HG02588 (cell line): ENCODE measurements around the gene BEND5.

Experiments used
- ATAC-seq: cut with Tn5 transposase; IDR thresholded peaks from one replicate; pipeline ENCODE4 v1.9.1; 2021; ENCODE audit warnings: mild to moderate bottlenecking, moderate library complexity; ENCODE audit not compliant: unreplicated experiment

Gene BEND5, protein sequence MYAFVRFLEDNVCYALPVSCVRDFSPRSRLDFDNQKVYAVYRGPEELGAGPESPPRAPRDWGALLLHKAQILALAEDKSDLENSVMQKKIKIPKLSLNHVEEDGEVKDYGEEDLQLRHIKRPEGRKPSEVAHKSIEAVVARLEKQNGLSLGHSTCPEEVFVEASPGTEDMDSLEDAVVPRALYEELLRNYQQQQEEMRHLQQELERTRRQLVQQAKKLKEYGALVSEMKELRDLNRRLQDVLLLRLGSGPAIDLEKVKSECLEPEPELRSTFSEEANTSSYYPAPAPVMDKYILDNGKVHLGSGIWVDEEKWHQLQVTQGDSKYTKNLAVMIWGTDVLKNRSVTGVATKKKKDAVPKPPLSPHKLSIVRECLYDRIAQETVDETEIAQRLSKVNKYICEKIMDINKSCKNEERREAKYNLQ

DNA sequence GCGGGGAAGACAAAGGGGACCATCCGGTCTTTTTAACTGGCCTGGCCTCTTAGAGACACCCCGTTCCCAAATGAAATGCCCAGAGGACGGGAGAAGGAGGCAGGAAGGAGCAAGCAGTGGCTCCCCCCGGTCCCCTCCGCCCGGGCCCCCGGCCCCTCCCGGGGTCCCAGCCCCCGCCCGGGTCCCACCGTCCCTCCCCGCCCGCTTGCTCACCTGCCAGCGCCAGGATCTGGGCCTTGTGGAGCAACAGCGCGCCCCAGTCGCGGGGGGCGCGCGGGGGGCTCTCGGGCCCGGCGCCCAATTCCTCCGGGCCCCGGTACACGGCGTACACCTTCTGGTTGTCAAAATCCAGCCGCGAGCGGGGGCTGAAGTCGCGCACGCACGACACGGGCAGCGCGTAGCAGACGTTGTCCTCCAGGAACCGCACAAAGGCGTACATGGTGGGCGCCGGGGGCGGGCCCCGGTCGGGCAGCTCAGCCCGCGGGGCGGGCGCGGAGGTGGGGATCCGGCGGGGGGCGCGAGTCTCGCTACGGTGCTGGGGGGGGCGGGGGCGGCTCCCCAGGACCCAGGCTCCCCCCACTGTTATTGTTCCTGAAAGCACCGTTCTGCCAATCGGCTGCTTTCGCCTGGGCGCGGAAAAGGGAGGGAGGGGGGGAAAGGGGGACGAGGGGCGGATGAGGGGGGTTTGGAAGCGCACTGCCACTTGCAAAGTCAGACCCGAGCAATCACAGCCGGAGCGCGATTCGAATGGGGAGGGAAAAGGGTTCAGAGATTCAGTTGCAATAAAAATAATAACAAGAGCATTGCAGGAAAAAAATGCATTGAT lies at the start of gene BEND5:
Gene BEND5, minus strand, starts transcription at position 499 of the 826 bp plus-strand sequence. Its CDS starts 60 bp downstream, at position 439.
- no peak for ATAC-seq

DNA sequence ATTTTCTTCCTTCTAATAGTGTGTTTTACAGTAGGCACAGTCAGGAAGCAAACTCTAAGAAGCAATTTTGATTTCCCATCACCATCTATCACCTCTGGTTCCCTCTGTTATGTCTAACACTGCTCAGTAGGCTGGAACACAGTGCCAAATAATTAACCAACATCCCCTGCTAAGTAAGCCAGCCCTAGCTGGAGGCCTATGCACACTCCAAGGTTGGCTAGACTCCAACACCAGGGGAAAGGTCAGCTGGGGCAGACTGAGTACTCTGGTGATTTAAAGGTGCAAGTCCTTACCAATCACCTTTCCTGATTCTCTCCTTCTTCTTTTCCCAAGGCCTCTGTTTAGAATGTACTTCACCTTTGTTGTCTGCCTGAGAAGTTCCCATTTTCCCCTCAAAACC lies 46.5 kb upstream of the BEND5 start:
- ATAC-seq = no peak

DNA sequence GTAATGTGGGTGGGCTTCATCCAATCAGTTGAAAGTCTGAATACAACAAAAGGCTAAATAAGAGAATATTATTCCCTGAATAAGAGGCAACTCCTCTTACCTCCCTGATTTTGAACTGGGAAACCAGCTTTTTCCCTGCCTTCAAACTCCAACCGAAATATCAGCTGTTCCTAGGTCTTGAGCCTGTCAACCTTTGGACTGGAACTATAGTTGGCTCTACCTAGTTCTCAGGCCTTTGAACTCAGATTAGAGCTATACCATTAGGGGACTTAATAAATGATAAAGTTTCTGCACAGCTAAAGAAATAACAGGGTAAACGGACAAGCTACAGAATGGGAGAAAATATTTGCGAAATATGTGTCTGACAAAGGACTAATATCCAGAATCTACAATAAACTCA lies 43.8 kb upstream of the BEND5 start:
- no peak for ATAC-seq

DNA sequence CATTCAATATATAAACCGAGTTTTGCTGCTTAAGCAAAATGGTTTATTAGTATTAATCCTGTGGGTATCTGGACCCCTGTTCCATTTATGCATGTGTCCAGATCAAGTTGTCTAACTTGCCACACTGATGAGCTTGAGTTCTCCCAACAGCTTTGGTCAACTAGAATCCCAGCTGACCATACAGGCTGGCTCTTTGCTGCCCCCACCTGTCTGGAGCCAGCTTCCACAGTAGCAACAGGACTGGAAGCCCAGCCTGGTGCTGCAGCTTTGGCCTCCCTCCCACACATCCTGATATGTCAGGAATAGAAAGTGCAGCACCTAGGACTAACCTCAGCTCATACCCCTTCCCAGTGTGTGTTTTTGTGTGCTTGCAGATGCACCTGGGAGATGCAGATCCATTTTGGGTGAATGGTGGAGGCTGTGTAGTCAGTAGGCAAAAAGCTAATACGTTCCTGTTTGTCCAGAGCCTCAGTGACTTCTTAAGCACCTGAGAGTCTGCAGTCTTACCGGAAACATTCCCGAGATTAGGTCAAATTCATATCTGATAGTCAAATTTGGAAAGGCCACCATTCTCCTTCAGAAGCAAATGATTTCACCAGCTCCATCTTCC lies 40.9 kb upstream of the BEND5 start:
- peak; percentile 66 for ATAC-seq

DNA sequence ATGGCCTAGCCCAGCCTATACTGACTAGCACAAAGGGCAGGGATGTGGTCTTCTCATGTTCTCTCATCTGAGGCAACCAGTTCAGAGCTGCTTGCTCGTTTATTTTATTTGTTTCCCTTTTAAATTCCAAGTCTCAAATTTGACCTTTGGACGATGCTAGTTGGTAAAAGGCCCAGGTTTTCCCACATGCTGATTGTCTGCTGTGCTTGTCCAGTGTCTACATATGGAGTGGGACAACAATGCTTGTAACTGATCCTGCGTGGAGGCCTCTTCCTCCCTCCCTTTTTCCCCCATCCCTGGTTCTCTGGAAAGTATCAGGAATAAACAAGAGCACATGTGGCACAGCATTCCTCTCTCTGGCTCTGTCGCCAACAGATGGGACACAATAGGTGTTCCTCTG lies 34.0 kb upstream of the BEND5 start:
- ATAC-seq = no peak

DNA sequence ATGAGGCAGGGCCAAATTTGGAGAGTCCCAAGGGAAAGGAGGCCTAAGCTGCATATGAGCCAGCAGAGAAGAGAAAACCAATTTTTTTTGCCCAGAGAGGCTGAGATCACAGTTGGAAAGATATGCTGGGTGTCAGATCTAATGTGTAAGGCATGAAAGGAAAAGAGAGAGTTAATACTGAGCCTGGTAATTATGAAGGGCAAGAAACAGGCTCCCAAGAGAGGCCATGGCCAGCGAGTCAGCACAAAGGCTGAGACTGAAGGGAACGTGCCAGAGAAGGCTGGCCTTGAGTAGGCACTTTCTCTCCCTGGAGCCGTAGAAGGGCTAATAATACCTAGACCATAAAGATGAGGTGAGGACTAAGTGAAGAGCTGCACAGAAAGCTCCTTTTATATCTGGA lies 31.8 kb upstream of the BEND5 start:
- ATAC-seq = no peak

DNA sequence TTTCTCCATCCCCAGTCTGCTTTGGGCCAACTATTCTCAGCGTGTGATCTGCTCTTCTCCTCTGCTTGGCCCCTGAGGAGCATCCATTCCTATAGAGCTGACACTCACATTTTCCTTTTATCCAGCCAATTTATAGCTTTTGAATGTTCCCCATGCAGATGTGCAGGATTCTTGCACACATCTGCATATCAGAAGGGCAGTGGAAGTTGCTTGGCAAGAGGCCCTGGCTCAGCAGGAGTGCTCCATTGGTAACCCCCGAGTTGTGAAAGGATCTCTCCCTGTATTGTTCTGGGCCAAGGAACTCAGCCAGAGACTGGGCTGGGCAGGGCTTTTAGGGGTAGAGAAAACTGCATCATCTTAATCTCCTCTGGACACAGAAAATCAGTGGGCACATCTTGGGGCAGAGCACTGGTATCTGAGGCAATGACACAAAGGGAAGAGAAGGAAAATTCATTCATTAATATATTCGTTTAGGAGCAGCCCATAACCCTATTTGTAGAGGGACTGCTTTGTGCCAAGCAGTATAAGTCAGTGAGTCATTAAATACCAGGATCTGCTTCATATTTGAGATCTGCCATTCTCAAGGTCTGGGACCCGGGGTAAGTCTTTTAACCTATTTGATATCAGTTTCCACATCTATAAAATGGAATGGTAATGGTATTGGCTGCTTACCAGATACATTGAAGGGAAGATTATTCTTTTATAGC lies 31.0 kb upstream of the BEND5 start:
- no peak for ATAC-seq

DNA sequence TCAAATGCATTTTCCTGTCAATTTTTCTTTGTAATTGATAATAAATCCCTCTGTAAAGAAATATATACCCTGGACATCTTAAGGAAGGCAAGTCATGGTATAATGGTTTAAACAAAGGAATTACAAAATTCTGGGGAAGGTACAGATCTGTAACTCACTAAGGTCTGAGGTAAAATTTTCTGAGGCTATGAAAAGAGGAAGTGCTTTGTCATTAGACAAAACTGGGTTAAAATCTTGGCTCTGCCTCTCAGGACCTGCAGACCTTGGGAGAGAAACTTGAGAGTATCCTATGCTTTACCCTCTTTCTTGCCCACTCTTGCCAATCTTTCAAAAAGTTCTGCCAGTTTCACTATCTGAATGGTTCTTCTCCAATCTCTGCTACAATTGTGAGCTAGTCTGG lies 26.8 kb upstream of the BEND5 start:
- no peak for ATAC-seq

DNA sequence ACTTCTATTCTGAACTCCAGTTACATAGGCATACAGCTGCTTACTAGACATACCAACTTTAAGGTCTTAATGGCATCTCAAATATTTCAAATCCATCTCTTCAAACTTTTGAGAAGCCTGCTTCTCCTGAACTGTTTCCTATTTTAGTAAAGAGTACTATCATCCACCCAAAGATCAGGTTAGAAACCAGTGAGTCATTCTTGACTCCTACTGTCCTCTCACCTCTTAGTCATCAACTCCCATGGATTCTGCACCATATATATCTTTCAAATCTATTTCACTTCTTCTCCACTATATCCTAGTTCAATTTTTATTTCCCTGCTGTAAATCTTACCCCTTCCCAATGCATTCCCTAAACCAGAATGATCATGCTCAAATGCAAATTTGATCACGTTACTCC lies 18.1 kb upstream of the BEND5 start:
- no peak for ATAC-seq

DNA sequence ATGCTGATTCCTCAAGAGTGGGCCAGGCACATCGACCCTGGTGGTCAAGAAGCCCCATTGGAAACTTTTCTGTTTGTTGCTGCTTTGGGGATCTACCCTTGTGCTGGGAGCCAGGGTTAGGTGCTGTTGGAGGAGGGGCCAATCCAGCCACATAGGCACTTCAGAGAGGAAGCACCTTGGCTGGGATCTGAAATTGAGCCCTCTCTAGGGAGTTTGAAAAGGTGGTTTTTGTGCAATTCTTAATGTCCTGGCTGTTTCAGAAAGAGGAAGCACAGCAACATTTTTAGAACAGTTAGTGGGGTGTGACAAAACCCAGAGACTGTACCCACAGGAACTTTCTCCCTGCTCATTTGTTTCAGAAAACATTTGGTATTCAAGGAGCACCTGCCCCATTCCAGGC lies 17.2 kb upstream of the BEND5 start:
- peak; percentile 81 for ATAC-seq

DNA sequence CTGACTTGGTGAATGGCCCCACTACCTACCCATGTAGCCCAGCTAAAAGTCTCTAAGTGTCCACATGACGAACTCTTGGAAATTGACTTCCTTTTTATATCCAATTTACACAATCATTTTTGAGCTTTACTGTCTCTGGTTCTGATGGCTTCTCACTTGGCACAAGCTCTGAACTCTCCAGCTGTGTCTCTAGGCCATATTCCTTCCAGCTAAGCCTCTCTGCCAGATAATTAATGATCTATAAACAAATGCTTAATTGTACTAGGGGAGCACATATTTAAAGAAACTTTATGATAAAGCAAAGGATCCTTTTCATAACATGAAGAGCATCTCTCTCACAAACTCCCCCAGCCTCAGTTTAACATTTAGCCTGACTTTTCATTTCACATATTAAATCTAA lies 16.3 kb upstream of the BEND5 start:
- ATAC-seq = no peak

DNA sequence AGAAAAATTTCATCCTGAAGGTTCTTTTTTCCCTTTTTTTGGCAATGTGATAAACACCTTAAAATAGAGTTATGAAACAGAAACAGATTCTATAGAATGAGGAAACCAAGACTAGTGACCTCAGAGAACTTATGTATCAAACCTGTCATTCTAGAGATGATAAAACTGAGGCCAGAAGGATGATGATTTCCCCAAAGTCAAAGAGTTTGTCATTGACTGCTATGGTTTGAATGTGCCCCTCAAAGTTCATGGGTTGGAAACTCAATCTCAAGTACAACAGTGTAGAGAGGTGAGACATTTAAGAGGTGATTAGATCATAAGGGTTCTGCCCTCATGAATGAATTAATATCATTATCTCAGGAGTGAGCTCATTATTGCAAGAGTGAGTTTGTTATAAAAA lies 13.7 kb upstream of the BEND5 start:
- no peak for ATAC-seq

DNA sequence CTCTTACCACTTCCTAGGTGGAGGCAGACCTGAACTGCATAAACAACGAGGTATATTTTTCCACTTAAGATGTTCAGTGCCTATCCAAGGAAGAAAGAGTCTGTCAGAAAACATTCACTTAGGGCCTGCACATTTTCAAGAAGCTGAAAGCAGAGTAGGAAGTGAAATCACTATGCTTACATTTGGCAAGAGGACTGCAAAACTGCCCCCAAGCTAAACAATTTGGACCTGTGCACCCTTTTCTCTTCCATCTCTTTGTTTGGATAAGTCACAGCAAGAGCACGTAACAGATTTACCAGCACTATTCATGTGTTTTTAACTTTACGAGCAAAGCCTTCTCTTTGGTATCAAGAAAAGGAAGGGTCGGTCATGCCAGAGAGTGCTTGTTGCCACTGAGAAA lies 13.2 kb upstream of the BEND5 start:
- ATAC-seq = no peak

DNA sequence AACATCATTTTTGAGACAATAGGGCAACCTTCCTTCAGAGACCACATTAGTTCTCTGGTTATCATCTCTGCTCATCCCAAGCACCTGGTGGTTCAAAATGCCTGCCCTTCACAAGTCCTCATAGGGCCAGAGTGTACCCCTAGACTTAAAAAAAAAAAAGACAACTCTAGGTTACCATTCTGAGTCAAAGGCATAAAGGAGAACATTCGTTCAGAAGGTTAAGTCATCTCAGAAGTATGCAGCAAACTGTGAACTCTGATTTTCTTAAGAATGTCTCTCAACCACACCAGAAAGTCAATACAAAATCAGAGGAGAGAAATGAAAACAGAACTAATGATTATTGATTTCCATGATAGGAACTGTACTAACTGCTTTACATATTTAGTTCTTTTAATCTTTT lies 9.2 kb upstream of the BEND5 start:
- ATAC-seq = no peak

DNA sequence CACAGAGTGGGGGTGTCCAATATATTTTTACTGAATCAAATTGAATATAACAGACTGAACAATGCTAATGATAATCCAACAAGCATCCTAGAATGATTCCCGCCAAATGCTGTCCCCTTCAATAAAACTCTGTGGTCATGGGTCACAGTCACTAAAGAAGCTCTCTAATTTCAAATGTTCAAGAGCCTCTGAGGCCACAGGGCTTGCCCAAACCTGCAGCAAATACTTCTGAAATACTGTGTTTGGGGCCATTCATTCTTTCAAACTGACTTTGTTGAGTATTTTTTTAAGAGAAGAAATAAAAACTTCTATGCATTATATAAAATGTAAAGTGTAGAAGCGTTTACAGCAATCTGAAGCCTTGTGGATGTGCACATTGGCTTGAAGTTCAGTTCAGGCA lies 7.6 kb upstream of the BEND5 start:
- no peak for ATAC-seq

DNA sequence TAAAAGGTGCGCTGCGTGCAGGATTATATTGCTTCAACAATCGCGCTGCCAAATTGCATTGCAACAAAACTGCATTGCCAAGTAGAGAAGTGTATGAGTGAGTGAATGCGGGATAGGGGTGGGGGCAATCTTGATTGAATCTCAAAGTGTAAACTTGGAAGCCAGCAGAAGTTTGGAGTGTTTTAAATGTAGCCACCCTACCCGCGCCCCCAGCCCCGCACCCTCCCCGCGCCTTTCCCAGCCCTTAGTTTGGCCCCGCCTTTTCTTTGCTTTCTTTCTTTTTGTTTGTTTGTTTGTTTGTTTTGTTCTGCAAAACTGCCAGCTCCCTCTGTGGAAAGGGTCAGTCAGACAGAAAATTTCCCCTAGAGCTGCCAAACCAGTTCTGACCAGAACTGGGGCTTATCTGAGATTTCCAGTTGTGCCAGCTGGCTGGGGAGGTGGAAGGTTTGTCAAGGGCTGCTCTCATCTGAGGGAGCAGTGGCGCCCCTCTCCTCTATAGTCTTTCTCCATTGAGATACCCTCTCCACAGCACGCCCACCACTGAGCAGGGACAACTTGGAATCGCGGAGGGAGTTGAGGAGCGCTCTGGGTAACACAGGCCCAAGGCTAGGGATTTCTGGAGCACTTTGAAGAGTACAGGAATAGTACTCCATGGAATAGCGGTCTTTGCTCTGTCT lies 666 bp upstream of the BEND5 start:
- no peak for ATAC-seq

DNA sequence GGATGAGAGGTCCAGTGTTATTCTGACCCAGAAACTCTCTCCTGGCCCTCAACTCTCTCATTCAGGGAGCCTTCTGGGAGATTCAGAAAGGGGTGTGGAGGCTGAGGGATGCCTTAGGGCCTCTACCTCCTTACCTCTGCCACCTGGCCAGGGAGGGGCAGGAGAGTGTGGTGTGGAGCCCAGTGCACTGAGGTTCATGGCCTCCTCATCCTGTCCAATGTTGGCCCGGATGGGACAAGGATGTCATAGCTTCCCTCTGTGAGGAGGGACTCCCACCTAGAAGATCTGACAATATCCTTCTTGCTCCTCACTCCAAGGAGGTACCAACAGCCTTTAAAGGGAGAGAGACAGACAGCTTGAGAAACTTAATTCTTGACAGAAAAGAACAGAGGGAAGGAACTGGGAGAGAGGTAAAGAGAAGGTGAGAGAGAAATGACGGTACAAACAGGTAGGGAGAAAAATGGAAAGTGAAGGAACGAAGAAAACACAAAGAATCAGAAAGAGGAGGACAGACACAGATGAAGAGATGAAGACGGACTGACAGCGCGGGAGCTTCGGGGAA lies 779 bp downstream of the BEND5 start:
- no peak for ATAC-seq

DNA sequence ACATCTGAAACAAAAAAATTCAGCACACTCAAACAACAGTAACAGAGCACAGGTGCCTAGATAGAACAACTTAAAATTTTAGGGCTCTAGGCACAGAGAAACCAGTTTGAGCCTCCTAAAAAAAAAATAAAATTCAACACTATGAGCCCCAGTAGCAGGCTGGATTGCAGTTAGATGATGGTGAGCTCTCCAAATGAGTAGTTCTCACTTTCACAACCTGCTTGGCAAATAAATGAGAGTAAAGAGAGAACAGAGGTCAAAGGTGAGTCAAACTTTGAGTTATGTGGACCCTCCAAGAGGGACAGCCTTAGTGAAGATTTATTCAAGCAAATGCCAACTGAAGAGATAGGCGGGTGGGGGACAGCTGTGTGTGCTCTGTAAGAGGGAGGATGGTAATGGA lies 3.6 kb downstream of the BEND5 start:
- peak; percentile 48 for ATAC-seq

DNA sequence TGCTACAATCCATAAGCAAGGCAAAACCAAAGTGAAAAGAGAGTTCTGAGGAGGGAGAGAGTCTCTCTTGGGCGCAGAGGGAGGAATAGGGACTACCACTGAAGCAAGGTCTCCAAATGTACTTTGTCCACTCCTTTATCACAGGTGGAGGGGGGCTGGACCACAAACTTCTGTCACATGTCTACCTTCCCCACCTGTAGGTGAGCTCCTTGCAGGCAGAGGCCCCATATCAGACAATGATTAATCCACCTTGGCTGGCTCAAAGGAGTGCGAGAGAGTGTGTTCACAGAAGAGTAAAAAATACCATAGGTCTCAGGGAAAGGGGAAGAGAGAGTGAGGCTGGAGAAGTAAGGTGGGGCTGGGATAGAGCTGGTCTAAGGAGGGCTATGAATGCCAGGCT lies 4.5 kb downstream of the BEND5 start:
- ATAC-seq = no peak

DNA sequence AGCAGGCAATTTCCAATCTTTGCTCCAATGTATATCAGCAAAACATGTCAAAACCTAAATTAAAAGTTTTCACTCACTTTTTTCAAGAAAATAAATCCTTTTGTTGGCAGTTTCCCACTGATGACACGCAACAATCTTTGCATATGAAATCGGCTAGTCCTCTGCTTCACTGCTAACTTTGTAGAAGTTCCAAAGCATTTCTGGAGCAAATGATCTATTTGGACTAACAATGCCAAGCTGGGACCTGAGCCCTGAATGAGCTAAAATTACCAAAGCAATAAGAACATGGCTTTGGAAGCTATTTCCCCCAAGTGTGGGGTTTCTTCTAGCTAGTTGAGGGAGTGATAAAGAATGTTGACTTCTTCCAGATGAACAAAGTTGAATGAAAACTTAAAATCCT lies 5.1 kb downstream of the BEND5 start:
- no peak for ATAC-seq
